Activated CD8-positive, alpha-beta memory T cell treated with anti-CD3 and anti-CD28 coated beads, Interleukin-2, amount 10 ng/mL, durations not matched to agents 7 days and 5 days (primary cell): Measurements from ENCODE around the gene HBG1. TPM values are rescaled to one million over a fixed set of nuclear protein-coding genes. Genes with fewer than 3 reads are reported as not detected.

Source experiments
- ATAC-seq: fragments of 150-1000 bp; cut with Tn5 transposase; one replicate; pipeline ENCODE4 v1.10.0; 2021; ENCODE audit warnings: moderate library complexity
- CTCF ChIA-PET: fragments of 350-600 bp; sonication (Branson Sonifier 250); formaldehyde crosslinking; loops from one replicate; lab custom pipeline; 2021; ENCODE audit warnings: antibody characterized with exemption; lab: Charles Lee
- DNase-seq: peaks from one replicate; pipeline ENCODE4 v3.0.0-alpha.2; 2020
- H3K27ac Mint-ChIP-seq: one replicate; pipeline ENCODE4 v1.8.0; 2021; ENCODE audit warnings: mild to moderate bottlenecking, mixed read lengths
- H3K27me3 Mint-ChIP-seq: one replicate; pipeline ENCODE4 v1.8.0; 2021; ENCODE audit warnings: mixed read lengths
- H3K36me3 Mint-ChIP-seq: one replicate; pipeline ENCODE4 v1.8.0; 2021; ENCODE audit warnings: mild to moderate bottlenecking, mixed read lengths
- H3K4me1 Mint-ChIP-seq: one replicate; pipeline ENCODE4 v1.8.0; 2021; ENCODE audit warnings: mixed read lengths
- H3K4me3 Mint-ChIP-seq: one replicate; pipeline ENCODE4 v1.8.0; 2021; ENCODE audit warnings: mild to moderate bottlenecking, moderate library complexity, mixed read lengths
- H3K9me3 Mint-ChIP-seq: one replicate; pipeline ENCODE4 v1.8.0; 2022; ENCODE audit warnings: low read depth, mixed read lengths
- total RNA-seq, 2 experiments: library from RNA; stranded (reverse); gene quantifications; one replicate each; pipeline ENCODE4 v1.2.3, GENCODE V29; 2021

The HBG1 gene
- total RNA-seq, 2 experiments from 2014 or later, result not detected

- no peak overlapping the region for H3K4me3 Mint-ChIP-seq
- H3K4me1 Mint-ChIP-seq, result peaks cover under 1% of the 10 kb centered on the region
- no peaks in the 10 kb centered on the region for H3K36me3 Mint-ChIP-seq
- no peaks in the 10 kb centered on the region for H3K27me3 Mint-ChIP-seq
- DNase-seq, result no peak
- CTCF ChIA-PET, result no interaction called here
- H3K9me3 Mint-ChIP-seq, result no peaks in the 10 kb centered on the region
- ATAC-seq, result no peak
- H3K27ac Mint-ChIP-seq, result no peak overlapping the region
Observed at GRCh38 chr11:5285703-5286340, 36.2 kb upstream of the HBG1 start.

- Mint-ChIP-seq H3K36me3 (no peaks in the 10 kb centered on the region), H3K27ac (no peak overlapping the region), H3K4me3 (no peak overlapping the region), H3K4me1 (peaks cover 6% of the 10 kb centered on the region), H3K9me3 (no peaks in the 10 kb centered on the region), H3K27me3 (no peaks in the 10 kb centered on the region)
- DNase-seq, result no peak
- ATAC-seq, result no peak
- CTCF ChIA-PET, result no interaction called here
Observed at GRCh38 chr11:5284637-5285036, 35.0 kb upstream of the HBG1 start.

- CTCF ChIA-PET, result no interaction called here
- Mint-ChIP-seq H3K27me3 (no peaks in the 10 kb centered on the region), H3K4me3 (no peak overlapping the region), H3K27ac (no peak overlapping the region), H3K9me3 (no peaks in the 10 kb centered on the region), H3K36me3 (no peaks in the 10 kb centered on the region), H3K4me1 (peaks cover 6% of the 10 kb centered on the region)
- no peak for ATAC-seq
- no peak for DNase-seq
Observed at GRCh38 chr11:5283882-5284281, 34.2 kb upstream of the HBG1 start.

GRCh38 chr11:5283086-5283485 lies 33.4 kb upstream of the HBG1 start:
- H3K27ac Mint-ChIP-seq, result no peak overlapping the region
- no peaks in the 10 kb centered on the region for H3K9me3 Mint-ChIP-seq
- DNase-seq (no peak), ATAC-seq (no peak)
- no peaks in the 10 kb centered on the region for H3K36me3 Mint-ChIP-seq
- CTCF ChIA-PET, result no interaction called here
- H3K4me3 Mint-ChIP-seq, result no peak overlapping the region
- H3K4me1 Mint-ChIP-seq, result peaks cover 6% of the 10 kb centered on the region
- no peaks in the 10 kb centered on the region for H3K27me3 Mint-ChIP-seq

- Mint-ChIP-seq H3K4me3 (no peak overlapping the region), H3K4me1 (peaks cover 11% of the 10 kb centered on the region), H3K36me3 (no peaks in the 10 kb centered on the region), H3K9me3 (no peaks in the 10 kb centered on the region), H3K27me3 (no peaks in the 10 kb centered on the region), H3K27ac (no peak overlapping the region)
- no peak for DNase-seq
- ATAC-seq, result no peak
- CTCF ChIA-PET, result no interaction called here
Observed at GRCh38 chr11:5282628-5283027, 33.0 kb upstream of the HBG1 start.

- no peaks in the 10 kb centered on the region for H3K36me3 Mint-ChIP-seq
- H3K27ac Mint-ChIP-seq, result no peak overlapping the region
- H3K27me3 Mint-ChIP-seq, result no peaks in the 10 kb centered on the region
- H3K9me3 Mint-ChIP-seq, result no peaks in the 10 kb centered on the region
- no peak for DNase-seq
- CTCF ChIA-PET, result no interaction called here
- peaks cover 11% of the 10 kb centered on the region for H3K4me1 Mint-ChIP-seq
- no peak overlapping the region for H3K4me3 Mint-ChIP-seq
- ATAC-seq, result no peak
Observed at GRCh38 chr11:5281596-5281995, 31.9 kb upstream of the HBG1 start.

- H3K36me3 Mint-ChIP-seq, result no peaks in the 10 kb centered on the region
- no peak overlapping the region for H3K27ac Mint-ChIP-seq
- H3K4me3 Mint-ChIP-seq, result no peak overlapping the region
- H3K9me3 Mint-ChIP-seq, result no peaks in the 10 kb centered on the region
- peaks cover 11% of the 10 kb centered on the region for H3K4me1 Mint-ChIP-seq
- ATAC-seq (peak; percentile 91), DNase-seq (peak; percentile 64)
- no peaks in the 10 kb centered on the region for H3K27me3 Mint-ChIP-seq
- CTCF ChIA-PET, result interaction anchor here (0.9 kb wide), 1 partner anchor 10 kb away, joined by 3 read pairs; no protein-coding TSS in a partner anchor
Observed at GRCh38 chr11:5280582-5281102, 31.0 kb upstream of the HBG1 start.

- no peak overlapping the region for H3K4me3 Mint-ChIP-seq
- CTCF ChIA-PET, result interaction anchor here (0.9 to 1.2 kb wide), 2 partner anchors 10 to 11 kb away, joined by 3 to 4 read pairs; no protein-coding TSS in a partner anchor
- H3K4me1 Mint-ChIP-seq, result peaks cover 11% of the 10 kb centered on the region
- ATAC-seq (no peak), DNase-seq (no peak)
- no peaks in the 10 kb centered on the region for H3K27me3 Mint-ChIP-seq
- H3K9me3 Mint-ChIP-seq, result no peaks in the 10 kb centered on the region
- H3K36me3 Mint-ChIP-seq, result no peaks in the 10 kb centered on the region
- no peak overlapping the region for H3K27ac Mint-ChIP-seq
Observed at GRCh38 chr11:5279471-5280090, 29.9 kb upstream of the HBG1 start.

GRCh38 chr11:5277807-5278382 lies 28.2 kb upstream of the HBG1 start:
- ATAC-seq, result no peak
- CTCF ChIA-PET, result no interaction called here
- no peak overlapping the region for H3K4me3 Mint-ChIP-seq

GRCh38 chr11:5276697-5277096 lies 27.0 kb upstream of the HBG1 start:
- peaks cover 11% of the 10 kb centered on the region for H3K4me1 Mint-ChIP-seq
- H3K4me3 Mint-ChIP-seq, result no peak overlapping the region
- CTCF ChIA-PET, result no interaction called here
- H3K27ac Mint-ChIP-seq, result no peak overlapping the region
- no peaks in the 10 kb centered on the region for H3K27me3 Mint-ChIP-seq
- H3K9me3 Mint-ChIP-seq, result no peaks in the 10 kb centered on the region
- ATAC-seq (no peak), DNase-seq (no peak)
- no peaks in the 10 kb centered on the region for H3K36me3 Mint-ChIP-seq

More at GRCh38 chr11:5277807-5278382, 28.2 kb upstream of the HBG1 start:
- no peak for DNase-seq
- H3K36me3 Mint-ChIP-seq, result no peaks in the 10 kb centered on the region
- no peaks in the 10 kb centered on the region for H3K27me3 Mint-ChIP-seq
- no peaks in the 10 kb centered on the region for H3K9me3 Mint-ChIP-seq
- peaks cover 11% of the 10 kb centered on the region for H3K4me1 Mint-ChIP-seq
- H3K27ac Mint-ChIP-seq, result no peak overlapping the region

GRCh38 chr11:5275369-5276110 lies 25.9 kb upstream of the HBG1 start:
- H3K4me1 Mint-ChIP-seq, result peaks cover 7% of the 10 kb centered on the region
- no peak overlapping the region for H3K4me3 Mint-ChIP-seq
- CTCF ChIA-PET, result no interaction called here
- DNase-seq (no peak), ATAC-seq (no peak)
- H3K27ac Mint-ChIP-seq, result no peak overlapping the region
- H3K9me3 Mint-ChIP-seq, result no peaks in the 10 kb centered on the region
- no peaks in the 10 kb centered on the region for H3K36me3 Mint-ChIP-seq
- H3K27me3 Mint-ChIP-seq, result no peaks in the 10 kb centered on the region

GRCh38 chr11:5274395-5274794 lies 24.7 kb upstream of the HBG1 start:
- Mint-ChIP-seq H3K27ac (no peak overlapping the region), H3K9me3 (no peaks in the 10 kb centered on the region), H3K36me3 (no peaks in the 10 kb centered on the region), H3K4me3 (no peak overlapping the region), H3K27me3 (no peaks in the 10 kb centered on the region), H3K4me1 (peaks cover 4% of the 10 kb centered on the region)
- CTCF ChIA-PET, result no interaction called here
- DNase-seq, result no peak
- no peak for ATAC-seq

- H3K27me3 Mint-ChIP-seq, result no peaks in the 10 kb centered on the region
- no peak overlapping the region for H3K4me3 Mint-ChIP-seq
- H3K36me3 Mint-ChIP-seq, result no peaks in the 10 kb centered on the region
- no peaks in the 10 kb centered on the region for H3K4me1 Mint-ChIP-seq
- no peak for DNase-seq
- H3K27ac Mint-ChIP-seq, result no peak overlapping the region
- no peak for ATAC-seq
- H3K9me3 Mint-ChIP-seq, result no peaks in the 10 kb centered on the region
- CTCF ChIA-PET, result no interaction called here
Observed at GRCh38 chr11:5272395-5273017, 22.8 kb upstream of the HBG1 start.
